Neutrophil (primary cell): Measurements from ENCODE around the gene MAN1A1.

Experiments
- H3K27ac ChIP-seq: fragments of 200-600 bp; sonication (generic); 2 replicates; pipeline ENCODE4 v1.5.1; 2016; ENCODE audit warnings: mild to moderate bottlenecking, moderate library complexity
- H3K27me3 ChIP-seq: fragments of 200-600 bp; sonication (generic); 2 replicates; pipeline ENCODE4 v1.6.0; 2016; ENCODE audit warnings: mild to moderate bottlenecking
- H3K36me3 ChIP-seq: fragments of 200-600 bp; sonication (generic); 2 replicates; pipeline ENCODE4 v1.5.1; 2017
- H3K4me1 ChIP-seq, 2 experiments: fragments of 200-600 bp in 1 of 2; sonication (generic) in 1 of 2; 1 replicate in 1 of 2; 2 replicates in 1 of 2; pipeline versions ENCODE4 v1.5.1 to v1.6.1; 2013 to 2016; ENCODE audit warnings: low read depth in 1 of 2, low read length in 1 of 2, mild to moderate bottlenecking in 1 of 2, moderate library complexity in 1 of 2; ENCODE audit not compliant: control insufficient read depth in 1 of 2, insufficient read depth in 1 of 2
- H3K4me3 ChIP-seq, 2 experiments: fragments of 200-600 bp in 1 of 2; sonication (generic) in 1 of 2; 1 replicate in 1 of 2; 2 replicates in 1 of 2; pipeline ENCODE4 v1.5.1; 2013 to 2016; ENCODE audit warnings: low read depth in 1 of 2, low read length in 1 of 2, mild to moderate bottlenecking in 1 of 2, moderate library complexity in 1 of 2
- H3K9me3 ChIP-seq: fragments of 200-600 bp; sonication (generic); 2 replicates; pipeline ENCODE4 v1.5.1; 2016
- CTCF ChIP-seq: fragments of 200-600 bp; sonication (generic); IDR thresholded peaks from 2 replicates; pipeline ENCODE4 v1.5.1; 2016; ENCODE audit warnings: antibody characterized with exemption

The MAN1A1 gene

GRCh38 chr6:119308991-119309657, 40.4 kb downstream of the MAN1A1 start:
- H3K9me3 ChIP-seq: no peaks in the 10 kb centered on the region
- H3K27me3 ChIP-seq: no peaks in the 10 kb centered on the region
- H3K4me3 ChIP-seq: no peak overlapping the region
- no peak overlapping the region for H3K27ac ChIP-seq
- H3K36me3 ChIP-seq: no peaks in the 10 kb centered on the region
- peaks cover 45 to 53% of the 10 kb centered on the region in 2 experiments for H3K4me1 ChIP-seq
- TF ChIP-seq CTCF: no peak

GRCh38 chr6:119308048-119308570, 41.5 kb downstream of the MAN1A1 start:
- Histone ChIP-seq H3K36me3 (no peaks in the 10 kb centered on the region), H3K4me3 (no peak overlapping the region), H3K9me3 (no peaks in the 10 kb centered on the region), H3K27ac (no peak overlapping the region), H3K4me1 (peaks cover 35 to 43% of the 10 kb centered on the region in 2 experiments), H3K27me3 (no peaks in the 10 kb centered on the region)
- no peak for TF ChIP-seq CTCF

- no peak for TF ChIP-seq CTCF
- Histone ChIP-seq H3K27ac (no peak overlapping the region), H3K9me3 (no peaks in the 10 kb centered on the region), H3K36me3 (no peaks in the 10 kb centered on the region), H3K4me3 (no peak overlapping the region), H3K4me1 (peaks cover 24 to 32% of the 10 kb centered on the region in 2 experiments), H3K27me3 (no peaks in the 10 kb centered on the region)
These were observed 42.5 kb downstream of the MAN1A1 start for GRCh38 chr6:119307056-119307455.

GRCh38 chr6:119306396-119306968, 43.1 kb downstream of the MAN1A1 start:
- no peak overlapping the region for H3K27ac ChIP-seq
- H3K36me3 ChIP-seq: no peaks in the 10 kb centered on the region
- TF ChIP-seq CTCF: no peak

GRCh38 chr6:119303164-119303887, 46.2 kb downstream of the MAN1A1 start:
- Histone ChIP-seq H3K27me3 (no peaks in the 10 kb centered on the region), H3K4me3 (no peak overlapping the region), H3K36me3 (no peaks in the 10 kb centered on the region), H3K9me3 (no peaks in the 10 kb centered on the region), H3K4me1 (peaks cover 4 to 6% of the 10 kb centered on the region in 2 experiments), H3K27ac (no peak overlapping the region)
- TF ChIP-seq CTCF: no peak

More at GRCh38 chr6:119306396-119306968, 43.1 kb downstream of the MAN1A1 start:
- Histone ChIP-seq H3K4me3 (no peak overlapping the region), H3K27me3 (no peaks in the 10 kb centered on the region), H3K9me3 (no peaks in the 10 kb centered on the region), H3K4me1 (peaks cover 20 to 27% of the 10 kb centered on the region in 2 experiments)
